Astrocyte (in vitro differentiated cells and primary cell): ENCODE measurements around the gene SULF2. TPM values are rescaled to one million over a fixed set of nuclear protein-coding genes. Genes with fewer than 3 reads are reported as not detected.

ENCODE experiments used
- DNase-seq: peaks from one replicate; pipeline ENCODE4 v3.0.0-alpha.2; 2010; ENCODE audit warnings: low read depth
- FAIRE-seq: peaks from 2 replicates; lab custom pipeline; 2011; peaks lifted over from hg19 to GRCh38; lab: Jason Lieb, UNC
- H2AFZ ChIP-seq: 2 replicates; pipeline ENCODE4 v1.6.0; 2012; ENCODE audit warnings: low read depth, low read length, inconsistent platforms
- H3K27ac ChIP-seq: 2 replicates; pipeline ENCODE4 v1.5.1; 2011; ENCODE audit warnings: low read depth, low read length, inconsistent platforms
- H3K27me3 ChIP-seq: 2 replicates; pipeline ENCODE4 v1.6.0; 2011; ENCODE audit warnings: low read length, inconsistent platforms; ENCODE audit not compliant: insufficient read depth
- H3K36me3 ChIP-seq: 2 replicates; pipeline ENCODE4 v1.5.1; 2011; ENCODE audit warnings: low read length, inconsistent platforms; ENCODE audit not compliant: insufficient read depth
- H3K4me1 ChIP-seq: 2 replicates; pipeline ENCODE4 v1.5.1; 2011; ENCODE audit warnings: low read length, inconsistent platforms; ENCODE audit not compliant: insufficient read depth
- H3K4me2 ChIP-seq: 2 replicates; pipeline ENCODE4 v1.6.0; 2012; ENCODE audit warnings: low read length, inconsistent platforms
- H3K4me3 ChIP-seq: 2 replicates; pipeline ENCODE4 v1.5.1; 2011; ENCODE audit warnings: low read depth, mild to moderate bottlenecking, low read length, inconsistent platforms; ENCODE audit not compliant: insufficient read depth
- H3K79me2 ChIP-seq: 2 replicates; pipeline ENCODE4 v1.6.0; 2012; ENCODE audit warnings: mild to moderate bottlenecking, low read length, inconsistent platforms; ENCODE audit not compliant: insufficient read depth
- H3K9ac ChIP-seq: 2 replicates; pipeline ENCODE4 v1.6.0; 2012; ENCODE audit warnings: mild to moderate bottlenecking, low read length, inconsistent platforms
- H3K9me3 ChIP-seq: 2 replicates; pipeline ENCODE4 v1.5.1; 2012; ENCODE audit warnings: low read depth, mild to moderate bottlenecking, low read length, inconsistent platforms; ENCODE audit not compliant: insufficient read depth
- H4K20me1 ChIP-seq: 2 replicates; pipeline ENCODE4 v1.6.0; 2012; ENCODE audit warnings: low read length, inconsistent platforms; ENCODE audit not compliant: insufficient read depth
- H3K27ac Mint-ChIP-seq: one replicate; pipeline ENCODE4 v1.8.0; 2021; ENCODE audit warnings: mild to moderate bottlenecking, mixed read lengths; ENCODE audit not compliant: unreplicated experiment
- H3K27me3 Mint-ChIP-seq: one replicate; pipeline ENCODE4 v1.8.0; 2021; ENCODE audit warnings: low read depth, mixed read lengths; ENCODE audit not compliant: unreplicated experiment
- H3K36me3 Mint-ChIP-seq: one replicate; pipeline ENCODE4 v1.8.0; 2021; ENCODE audit warnings: low read depth, mixed read lengths; ENCODE audit not compliant: unreplicated experiment
- H3K4me1 Mint-ChIP-seq: one replicate; pipeline ENCODE4 v1.8.0; 2021; ENCODE audit warnings: low read depth, mixed read lengths; ENCODE audit not compliant: unreplicated experiment
- H3K4me3 Mint-ChIP-seq: one replicate; pipeline ENCODE4 v1.8.0; 2021; ENCODE audit warnings: mild to moderate bottlenecking, moderate library complexity, mixed read lengths; ENCODE audit not compliant: unreplicated experiment
- H3K9me3 Mint-ChIP-seq: one replicate; pipeline ENCODE4 v1.8.0; 2021; ENCODE audit warnings: mild to moderate bottlenecking, mixed read lengths; ENCODE audit not compliant: unreplicated experiment
- CTCF ChIP-seq: IDR thresholded peaks from 2 replicates; pipeline ENCODE4 v1.5.1; 2011; ENCODE audit warnings: low read depth, mild to moderate bottlenecking, inconsistent platforms, low read length, moderate library complexity; ENCODE audit not compliant: insufficient read depth
- EZH2 ChIP-seq: IDR thresholded peaks from 2 replicates; pipeline ENCODE4 v1.6.1; 2012; ENCODE audit warnings: mild to moderate bottlenecking, low read length, inconsistent platforms; ENCODE audit not compliant: insufficient read depth
- total RNA-seq: library from RNA; stranded (reverse); gene quantifications from 2 replicates; pipeline ENCODE4 v1.2.1, GENCODE V29; 2021

SULF2 gene
- total RNA-seq, 1 donor from 2014 or later = 139 TPM

- peaks cover 10% of the 10 kb centered on the region for H3K9me3 Mint-ChIP-seq
- Histone ChIP-seq H3K79me2 (no peaks in the 10 kb centered on the region), H3K9me3 (no peaks in the 10 kb centered on the region), H3K4me1 (peaks cover 3% of the 10 kb centered on the region), H2AFZ (no peak overlapping the region), H3K4me2 (no peak overlapping the region), H3K27me3 (peaks cover 28% of the 10 kb centered on the region), H3K27ac (no peak overlapping the region), H3K9ac (no peak overlapping the region), H3K36me3 (no peaks in the 10 kb centered on the region), H3K4me3 (no peak overlapping the region), H4K20me1 (no peaks in the 10 kb centered on the region)
- peaks cover 1% of the 10 kb centered on the region for H3K4me1 Mint-ChIP-seq
- FAIRE-seq (no peak), DNase-seq (no peak)
- no peak overlapping the region for H3K4me3 Mint-ChIP-seq
- H3K27ac Mint-ChIP-seq = no peak overlapping the region
- peaks cover 57% of the 10 kb centered on the region for H3K27me3 Mint-ChIP-seq
- no peak for TF ChIP-seq CTCF
- TF ChIP-seq EZH2 = no peak
- no peaks in the 10 kb centered on the region for H3K36me3 Mint-ChIP-seq
These were observed 33.8 kb upstream of the SULF2 start for GRCh38 chr20:47818996-47819609.

- Histone ChIP-seq H3K79me2 (no peaks in the 10 kb centered on the region), H3K4me2 (no peak overlapping the region), H2AFZ (no peak overlapping the region), H3K27ac (no peak overlapping the region), H3K9ac (no peak overlapping the region), H3K4me1 (peaks cover 3% of the 10 kb centered on the region), H3K36me3 (no peaks in the 10 kb centered on the region), H4K20me1 (no peaks in the 10 kb centered on the region), H3K27me3 (peaks cover 30% of the 10 kb centered on the region), H3K9me3 (no peaks in the 10 kb centered on the region), H3K4me3 (no peak overlapping the region)
- FAIRE-seq (no peak), DNase-seq (no peak)
- no peak for TF ChIP-seq CTCF
- no peak for TF ChIP-seq EZH2
- no peaks in the 10 kb centered on the region for H3K36me3 Mint-ChIP-seq
- H3K9me3 Mint-ChIP-seq = peaks cover 14% of the 10 kb centered on the region
- H3K4me1 Mint-ChIP-seq = peaks cover 1% of the 10 kb centered on the region
- H3K27ac Mint-ChIP-seq = no peak overlapping the region
- H3K4me3 Mint-ChIP-seq = no peak overlapping the region
- peaks cover 58% of the 10 kb centered on the region for H3K27me3 Mint-ChIP-seq
These were observed 33.2 kb upstream of the SULF2 start for GRCh38 chr20:47818466-47818865.

GRCh38 chr20:47818016-47818415 lies 32.7 kb upstream of the SULF2 start:
- peaks cover 31% of the 10 kb centered on the region for H3K27me3 ChIP-seq
- H3K4me3 ChIP-seq = no peak overlapping the region
- H3K4me1 ChIP-seq = peaks cover 3% of the 10 kb centered on the region
- no peaks in the 10 kb centered on the region for H3K79me2 ChIP-seq
- Mint-ChIP-seq H3K4me3 (no peak overlapping the region), H3K9me3 (peaks cover 14% of the 10 kb centered on the region), H3K27me3 (peaks cover 58% of the 10 kb centered on the region), H3K36me3 (no peaks in the 10 kb centered on the region), H3K4me1 (peaks cover 1% of the 10 kb centered on the region), H3K27ac (no peak overlapping the region)
- no peaks in the 10 kb centered on the region for H3K36me3 ChIP-seq
- no peaks in the 10 kb centered on the region for H3K9me3 ChIP-seq
- no peak overlapping the region for H2AFZ ChIP-seq
- FAIRE-seq = no peak
- no peak overlapping the region for H3K4me2 ChIP-seq
- no peak for DNase-seq
- no peak overlapping the region for H3K9ac ChIP-seq
- H4K20me1 ChIP-seq = no peaks in the 10 kb centered on the region
- TF ChIP-seq EZH2 = no peak
- H3K27ac ChIP-seq = no peak overlapping the region
